Activated T-cell treated with anti-CD3 and anti-CD28 coated beads for 1 hour (primary cell): Measurements from ENCODE around the gene SCAPER.

Experiments used
- DNase-seq: peaks from one replicate; pipeline ENCODE4 v3.0.0-alpha.2; 2020; ENCODE audit warnings: low read depth

Gene SCAPER

DNA sequence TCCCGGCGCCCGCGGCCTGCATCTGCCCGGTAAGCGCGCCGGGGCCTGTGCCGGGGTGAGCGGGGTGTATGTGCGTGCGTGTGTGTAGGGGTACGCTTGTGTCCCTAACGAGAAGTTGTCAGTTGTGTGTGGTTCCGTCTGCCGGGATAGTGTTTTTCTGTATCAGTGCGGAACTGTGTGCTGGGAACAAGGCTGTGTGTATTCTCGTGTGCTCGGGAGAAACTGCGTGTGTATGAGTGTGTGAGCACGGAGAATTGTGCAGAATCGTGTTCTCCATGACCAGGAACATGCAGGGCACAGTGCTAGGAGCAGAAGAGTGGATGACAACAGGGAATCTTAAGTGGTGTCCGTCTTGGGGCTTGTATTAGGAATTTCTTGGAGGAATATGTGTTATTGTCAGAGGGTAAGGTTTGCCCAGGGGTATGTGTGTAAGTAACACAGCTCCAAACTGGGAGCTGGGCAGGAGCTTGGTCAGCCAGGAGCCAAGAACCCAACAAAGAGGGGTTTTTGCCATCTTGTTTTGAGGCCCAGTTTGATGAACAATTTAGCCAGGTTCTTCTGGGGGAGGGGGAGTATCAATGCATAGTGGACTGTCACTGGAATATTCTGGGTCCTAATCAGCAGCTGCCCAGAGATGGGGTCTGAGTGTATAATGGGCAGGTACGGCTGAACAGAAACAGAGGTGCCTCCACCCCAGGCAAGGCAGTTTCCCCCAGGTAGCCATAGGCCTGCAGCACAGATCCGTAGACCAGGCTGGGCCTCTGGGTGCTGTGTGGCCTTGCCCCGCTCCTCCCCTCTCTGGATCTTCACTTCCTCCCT is 566.4 kb downstream of the SCAPER start:
- no peak for DNase-seq

DNA sequence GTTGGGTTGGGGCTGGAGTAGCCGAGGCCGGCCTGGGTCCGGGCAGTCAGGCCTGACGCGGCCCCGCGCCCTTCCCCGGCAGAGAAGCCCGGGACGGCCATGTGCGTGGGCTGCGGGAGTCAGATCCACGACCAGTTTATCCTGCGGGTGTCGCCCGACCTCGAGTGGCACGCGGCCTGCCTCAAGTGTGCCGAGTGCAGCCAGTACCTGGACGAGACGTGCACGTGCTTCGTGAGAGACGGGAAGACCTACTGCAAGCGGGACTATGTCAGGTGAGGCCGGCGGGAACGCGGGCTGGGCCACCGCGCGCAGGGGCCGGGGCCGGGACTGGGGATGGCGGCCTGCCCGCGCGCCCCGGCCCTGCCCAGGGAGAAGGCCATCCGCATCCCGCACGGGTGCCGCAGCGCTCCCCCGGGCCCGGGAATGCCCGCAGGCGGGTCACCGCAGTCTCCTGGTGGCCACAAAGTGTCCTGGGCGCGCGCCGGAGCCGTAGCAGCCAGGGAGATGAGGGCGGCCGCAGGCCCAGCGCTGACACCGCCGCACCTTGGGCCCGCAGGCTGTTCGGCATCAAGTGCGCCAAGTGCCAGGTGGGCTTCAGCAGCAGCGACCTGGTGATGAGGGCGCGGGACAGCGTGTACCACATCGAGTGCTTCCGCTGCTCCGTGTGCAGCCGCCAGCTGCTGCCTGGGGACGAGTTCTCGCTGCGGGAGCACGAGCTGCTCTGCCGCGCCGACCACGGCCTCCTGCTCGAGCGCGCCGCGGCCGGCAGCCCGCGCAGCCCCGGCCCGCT is 567.2 kb downstream of the SCAPER start:
- no peak for DNase-seq

DNA sequence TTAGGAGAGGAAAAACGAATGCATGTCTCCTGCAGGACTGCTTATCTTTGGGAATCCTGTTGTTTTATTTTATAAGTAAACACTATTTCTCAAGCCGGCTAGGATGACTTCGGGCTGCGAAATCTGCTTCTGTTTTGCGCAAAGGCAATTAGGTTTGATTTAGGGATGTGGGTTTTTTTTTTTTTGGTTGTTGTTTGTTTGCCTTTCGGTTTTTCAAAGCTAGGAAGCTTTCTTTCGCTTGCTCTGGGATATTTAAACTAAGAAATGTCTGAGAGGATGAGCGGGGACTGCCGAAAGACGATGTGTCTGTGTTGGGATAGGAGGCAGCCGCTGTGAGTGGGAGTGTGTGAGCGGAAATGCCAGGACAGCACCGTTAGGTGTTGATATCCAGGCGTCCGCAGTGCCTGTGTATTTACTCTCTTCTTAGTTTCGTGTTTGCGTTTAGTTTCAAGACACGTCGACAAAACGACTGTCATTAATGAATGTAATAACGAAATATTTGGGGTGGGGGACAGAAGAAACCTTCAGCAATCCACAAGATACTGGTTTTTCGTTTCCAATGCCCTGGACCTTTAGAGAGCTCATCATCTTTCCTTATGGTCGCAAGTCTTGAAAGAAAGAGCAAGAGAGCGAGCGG is 568.0 kb downstream of the SCAPER start:
- DNase-seq = no peak

DNA sequence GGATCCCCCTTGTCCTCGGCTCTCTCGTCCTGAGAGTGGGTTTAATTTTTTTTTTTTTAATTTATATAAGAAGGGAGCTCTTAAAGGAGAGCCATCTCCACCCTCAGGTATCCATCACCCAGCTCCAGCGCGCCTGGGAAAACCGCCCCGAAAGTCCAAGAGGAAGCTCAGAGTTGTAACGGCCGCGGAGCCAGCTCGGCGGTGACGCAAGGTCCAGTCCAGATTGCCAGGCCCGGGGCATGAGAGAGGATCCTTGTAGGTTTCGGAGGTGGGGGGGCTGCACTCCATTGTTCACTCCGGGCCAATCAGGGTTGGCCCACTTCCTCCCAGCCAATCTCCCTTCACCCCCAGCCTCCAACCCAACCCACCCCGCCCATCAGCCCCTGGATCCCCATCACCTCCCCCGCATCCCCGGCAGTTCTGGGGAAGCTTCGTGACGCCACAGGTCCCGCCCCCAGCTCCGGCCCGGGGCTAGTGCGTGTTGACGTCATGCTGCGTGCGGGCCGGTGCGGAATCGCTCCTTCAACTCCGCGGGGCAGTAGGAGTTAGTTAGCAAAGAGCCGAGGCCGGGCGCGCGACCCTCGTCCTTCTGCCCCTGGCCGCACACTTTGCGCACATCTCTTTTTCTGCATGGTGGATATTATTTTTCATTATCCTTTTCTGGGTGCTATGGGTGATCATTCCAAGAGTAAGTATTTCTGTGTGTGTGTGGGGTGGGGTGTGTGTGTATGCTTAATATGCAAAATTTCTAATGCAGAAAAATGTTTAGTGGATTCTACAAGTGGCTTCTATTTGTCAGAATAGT is 568.7 kb downstream of the SCAPER start, which contains the start of gene ISL2:
ISL2 (plus strand) TSS at position 520 of the 805 bp plus-strand sequence; CDS start at position 631, 111 bp downstream.
- DNase-seq = no peak

DNA sequence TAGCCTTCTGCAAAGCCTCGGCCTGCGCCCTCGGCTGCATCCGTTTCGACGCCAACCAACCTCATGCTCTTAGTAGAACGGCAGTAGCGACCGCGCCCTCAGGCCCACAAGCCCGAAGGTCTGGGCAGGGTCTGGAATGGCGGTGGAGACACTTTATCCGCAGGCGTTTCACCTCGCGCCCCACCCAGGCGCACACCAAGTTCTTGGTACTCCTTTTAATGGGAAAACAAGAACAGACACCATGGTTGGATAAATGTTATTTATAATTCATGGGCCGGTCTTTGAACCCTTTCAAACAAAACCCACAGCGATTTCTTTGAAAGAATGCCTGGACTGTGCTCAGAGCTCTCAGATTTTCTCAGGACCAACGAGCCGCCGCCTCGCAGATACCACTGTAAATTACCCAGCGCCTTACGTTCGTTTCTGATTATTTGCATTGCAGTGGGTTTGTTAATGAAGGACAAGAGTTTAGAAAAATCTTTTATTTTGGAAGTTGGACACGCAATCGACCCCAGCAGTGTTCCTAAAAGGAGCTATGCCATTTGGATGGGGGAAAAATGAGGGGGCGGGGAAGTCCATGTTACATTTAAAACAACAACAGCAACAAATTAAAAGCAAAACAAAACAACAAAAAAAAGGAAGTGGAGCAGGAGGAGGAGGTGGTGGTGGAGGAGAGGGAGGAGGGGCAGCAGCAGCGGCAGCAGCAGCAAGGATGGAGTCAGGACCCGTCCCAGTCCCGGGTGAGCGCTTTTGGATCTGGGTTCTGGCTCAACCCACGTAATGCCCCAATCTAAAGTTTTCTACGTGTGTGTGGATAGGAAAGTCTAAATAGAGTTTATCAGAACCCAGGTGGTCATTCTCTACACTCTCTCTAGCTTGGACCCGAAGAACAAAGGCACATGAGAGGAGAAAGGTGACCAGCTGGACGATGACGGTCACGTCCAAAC is 569.6 kb downstream of the SCAPER start:
- no peak for DNase-seq

DNA sequence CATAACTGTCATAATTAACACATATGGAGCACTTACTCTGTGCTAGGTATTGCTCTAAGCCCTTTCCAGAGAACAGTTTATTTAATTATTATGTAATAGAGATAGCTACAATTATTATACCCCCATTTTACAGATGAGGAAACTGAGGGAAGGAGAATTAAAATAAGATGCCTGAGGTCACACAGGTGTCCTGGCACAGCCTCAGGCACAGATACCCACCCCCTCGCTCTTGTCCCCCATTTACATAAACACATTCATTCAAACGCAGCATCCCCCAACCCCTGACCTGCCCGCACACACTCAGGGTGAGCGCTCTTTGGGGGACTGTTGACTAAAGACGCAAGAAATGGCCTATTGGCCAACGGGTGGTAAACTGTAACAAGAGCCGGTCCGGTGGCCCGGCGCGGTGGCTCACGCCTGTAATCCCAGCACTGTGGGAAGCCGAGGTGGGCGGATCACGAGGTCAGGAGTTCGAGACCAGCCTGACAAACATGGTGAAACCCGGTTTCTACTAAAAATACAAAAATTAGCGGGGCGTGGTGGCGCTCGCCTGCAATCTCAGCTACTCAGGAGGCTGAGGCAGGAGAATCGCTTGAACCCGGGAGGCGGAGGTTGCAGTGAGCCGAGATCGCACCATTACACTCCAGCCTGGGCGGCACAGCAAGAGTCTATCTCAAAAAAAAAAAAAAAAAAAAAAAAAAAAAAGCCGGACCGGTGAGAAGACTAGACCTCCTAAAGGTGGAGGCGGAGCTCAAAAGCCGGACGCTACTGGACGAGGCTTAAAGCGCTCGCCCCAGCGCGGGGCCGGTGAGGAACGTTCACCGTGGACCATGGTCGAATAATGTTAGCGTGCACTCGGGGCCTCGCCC is 570.5 kb downstream of the SCAPER start:
- no peak for DNase-seq

DNA sequence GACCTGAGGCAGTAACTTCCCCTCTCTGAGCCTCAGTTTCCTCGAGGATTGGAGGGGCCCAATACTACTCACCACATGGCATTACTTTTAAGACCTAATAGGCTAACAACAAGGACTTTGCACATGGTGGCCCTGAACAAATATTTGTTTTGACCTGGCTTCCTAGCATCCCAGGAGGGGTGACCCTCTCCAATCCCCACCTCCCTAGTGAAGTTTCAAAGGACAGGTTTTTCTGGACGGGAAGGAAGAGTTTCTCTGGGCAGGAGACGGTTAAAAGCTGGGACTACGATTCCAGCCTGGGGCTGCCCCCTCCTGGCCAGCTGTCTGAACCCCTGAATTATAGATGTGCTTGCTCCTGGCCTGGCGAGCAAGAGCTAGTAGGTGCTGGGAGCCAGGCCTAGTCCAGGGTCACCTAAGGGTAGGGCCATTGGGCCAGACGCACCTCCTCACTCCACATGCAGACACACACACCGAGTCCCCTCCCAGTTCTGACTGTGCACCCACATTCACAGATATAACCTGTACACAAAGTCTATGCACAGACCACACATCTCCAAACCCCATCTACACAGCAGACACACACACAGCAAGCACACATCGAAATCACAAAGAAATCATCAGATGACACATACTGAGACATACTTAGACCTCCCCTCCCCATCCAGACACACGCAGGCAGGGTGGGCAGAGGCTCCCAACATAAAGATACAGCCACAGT is 571.3 kb downstream of the SCAPER start:
- no peak for DNase-seq

DNA sequence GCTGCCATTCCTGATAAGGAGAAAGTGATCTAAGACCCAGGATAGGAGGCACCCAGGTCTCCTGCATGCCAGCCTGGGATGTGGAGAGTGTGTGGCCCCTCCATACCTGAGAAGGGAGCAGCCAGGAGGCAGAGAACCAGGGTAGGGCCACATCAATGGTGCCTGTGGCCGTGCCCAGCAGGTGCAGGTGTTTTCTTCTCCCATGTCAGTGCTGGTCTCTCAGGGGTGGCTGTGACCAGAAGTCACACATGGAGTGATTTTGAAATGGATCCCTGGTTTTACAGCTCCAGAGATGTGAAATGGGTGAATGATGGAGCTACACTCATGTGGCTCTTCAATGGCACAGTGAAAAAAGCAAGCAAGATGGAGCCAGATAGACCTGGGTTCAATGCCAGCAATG is 571.8 kb downstream of the SCAPER start:
- DNase-seq = no peak

DNA sequence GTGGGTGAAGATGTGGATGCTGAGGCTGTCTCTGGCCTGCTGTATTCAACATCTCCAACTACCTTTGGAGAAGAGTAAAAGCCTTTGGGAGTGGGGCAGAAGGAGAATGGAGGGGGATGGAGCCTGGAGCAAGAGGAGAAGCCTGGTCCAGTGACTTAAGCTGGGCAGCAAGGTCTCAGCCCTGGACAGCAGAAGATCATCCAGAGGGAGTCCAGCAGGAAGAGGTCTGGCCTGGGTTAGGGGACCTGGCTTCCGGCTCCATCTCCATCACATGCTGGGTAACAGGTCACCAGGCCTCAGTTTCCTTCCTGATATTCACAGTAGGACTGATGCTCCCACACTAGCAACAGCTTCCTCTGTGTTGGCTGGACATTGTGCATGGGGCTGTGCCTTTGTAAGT is 572.3 kb downstream of the SCAPER start:
- no peak for DNase-seq

DNA sequence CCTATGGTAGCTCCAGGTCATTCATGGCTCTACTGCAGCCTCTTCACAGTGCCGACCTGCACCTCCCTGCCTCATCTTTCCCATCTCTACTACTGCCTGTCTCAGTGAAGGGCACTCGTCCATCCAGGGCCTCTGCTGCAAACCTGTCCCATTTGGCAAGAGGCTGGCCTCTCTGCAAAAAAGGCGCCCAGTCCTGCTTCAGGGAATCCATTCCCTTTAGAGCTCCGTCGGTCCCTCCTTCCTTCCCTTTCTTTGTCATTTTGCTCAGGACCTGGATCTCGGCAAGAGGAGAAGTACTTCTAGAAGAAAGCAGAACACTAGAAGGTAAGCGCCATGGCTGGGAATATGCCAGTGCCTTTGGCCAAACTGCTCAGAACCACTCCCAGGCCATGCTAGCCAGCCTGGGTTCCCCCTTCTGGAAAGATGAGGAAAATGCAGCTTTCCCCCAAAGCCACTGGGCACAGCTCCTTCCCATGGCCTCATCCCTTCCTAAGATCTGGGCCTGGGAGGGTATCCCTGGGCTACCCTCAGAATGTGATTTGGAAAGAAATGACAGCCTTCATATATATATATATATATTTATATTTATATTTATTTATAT is 575.0 kb downstream of the SCAPER start:
- DNase-seq = no peak

DNA sequence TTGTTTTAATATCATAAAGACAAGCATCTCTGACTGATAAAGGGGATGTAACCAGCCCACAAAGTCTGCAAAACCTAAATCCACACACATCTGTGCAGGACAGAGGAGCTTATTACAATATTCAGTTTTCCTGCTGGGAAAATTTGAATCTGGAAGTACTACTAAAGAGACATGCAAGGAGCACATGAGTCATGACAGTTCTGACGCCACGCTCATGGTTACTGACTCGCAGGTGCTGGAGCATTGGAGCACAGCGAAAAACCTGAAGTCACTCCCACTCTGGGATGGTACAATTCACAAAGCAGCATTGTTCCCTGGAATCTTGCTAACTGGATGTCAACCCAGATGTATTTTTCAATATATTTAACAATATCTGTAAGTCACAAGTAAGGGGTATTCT is 576.2 kb downstream of the SCAPER start:
- DNase-seq = no peak

DNA sequence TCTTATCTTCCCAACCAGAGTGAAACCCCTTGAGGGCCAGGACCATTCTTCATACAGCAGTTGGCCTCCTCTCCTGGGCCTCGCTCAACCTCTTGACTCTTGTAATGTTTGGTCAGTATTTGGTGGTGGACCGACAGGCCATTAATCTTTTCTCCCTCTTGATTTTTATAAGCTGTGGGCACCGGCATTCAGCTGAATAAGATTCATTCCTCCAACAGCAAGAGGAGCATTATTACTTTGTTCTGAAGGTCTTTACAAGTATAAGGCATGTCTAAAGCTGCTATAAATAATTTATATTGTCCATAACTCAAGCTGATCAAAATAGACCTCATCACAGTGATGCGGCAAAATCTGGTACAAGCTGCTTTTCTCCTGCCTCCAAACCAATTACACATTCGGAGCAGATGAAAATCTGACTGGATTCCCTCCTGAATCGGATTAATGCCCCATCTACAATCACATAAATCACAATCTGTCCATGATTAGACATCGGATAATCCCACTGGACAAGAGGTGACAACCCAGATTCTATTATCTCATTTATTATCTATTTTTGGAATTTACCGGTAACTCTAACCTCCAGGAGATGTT is 576.9 kb downstream of the SCAPER start:
- no peak for DNase-seq

DNA sequence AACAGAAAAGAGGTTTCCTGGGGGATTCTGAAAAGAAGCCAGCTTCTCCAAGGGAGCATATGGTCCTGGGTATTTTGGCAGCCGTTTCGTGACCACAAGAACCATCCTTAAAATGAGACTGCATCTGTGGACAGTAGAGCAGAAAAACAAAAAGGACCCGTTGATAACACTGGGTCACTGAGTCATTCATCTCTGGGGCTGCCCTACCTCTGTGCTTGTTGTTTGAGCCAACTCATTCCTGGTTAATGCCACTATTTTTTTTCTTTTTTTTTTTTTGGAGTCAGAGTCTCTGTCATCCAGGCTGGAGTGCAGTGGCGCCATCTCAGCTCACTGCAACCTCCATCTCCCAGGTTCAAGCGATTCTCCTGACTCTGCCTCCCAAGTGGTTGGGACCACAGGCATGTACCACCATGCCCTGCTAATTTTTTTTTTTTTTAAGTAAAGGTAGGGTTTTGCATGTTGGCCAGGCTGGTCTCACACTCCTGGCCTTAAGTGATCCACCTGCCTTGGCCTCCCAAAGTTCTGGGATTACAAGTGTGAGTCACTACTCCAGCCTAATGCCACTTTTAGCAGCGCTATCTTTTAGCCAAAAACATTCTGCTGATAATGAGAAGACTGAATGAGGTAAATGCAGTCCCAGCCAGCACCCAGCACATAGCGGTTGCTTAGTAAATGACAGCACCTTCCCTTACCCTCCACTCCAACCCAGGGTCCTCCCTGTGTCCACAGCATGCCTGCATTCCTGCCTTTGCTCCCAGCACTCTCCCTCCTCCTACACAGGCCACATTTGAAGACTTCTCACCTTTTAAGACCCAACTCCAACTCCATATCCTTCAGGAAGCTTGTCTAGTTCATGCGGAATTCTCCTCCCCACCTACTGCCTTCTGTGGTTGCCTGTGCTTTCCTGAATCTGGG is 577.7 kb downstream of the SCAPER start:
- DNase-seq = no peak

DNA sequence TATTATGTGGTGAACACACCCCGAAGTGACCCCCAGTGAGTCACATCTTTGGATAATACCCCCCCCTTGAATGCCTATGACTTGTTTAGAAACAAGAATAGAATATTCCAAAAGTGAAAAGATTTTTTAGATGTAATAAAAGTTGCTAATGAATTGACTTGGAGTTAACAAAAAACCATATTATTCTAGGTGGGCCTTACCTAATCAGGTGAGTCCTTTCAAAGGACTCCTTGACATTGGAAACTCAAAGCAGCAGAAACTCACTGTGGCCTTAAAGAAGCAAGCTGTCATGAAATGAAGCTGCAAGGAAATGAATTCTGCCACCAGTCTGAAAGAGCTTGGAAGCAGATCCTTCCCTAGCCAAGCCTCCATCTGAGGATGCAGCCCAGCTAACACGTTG is 579.4 kb downstream of the SCAPER start:
- no peak for DNase-seq

DNA sequence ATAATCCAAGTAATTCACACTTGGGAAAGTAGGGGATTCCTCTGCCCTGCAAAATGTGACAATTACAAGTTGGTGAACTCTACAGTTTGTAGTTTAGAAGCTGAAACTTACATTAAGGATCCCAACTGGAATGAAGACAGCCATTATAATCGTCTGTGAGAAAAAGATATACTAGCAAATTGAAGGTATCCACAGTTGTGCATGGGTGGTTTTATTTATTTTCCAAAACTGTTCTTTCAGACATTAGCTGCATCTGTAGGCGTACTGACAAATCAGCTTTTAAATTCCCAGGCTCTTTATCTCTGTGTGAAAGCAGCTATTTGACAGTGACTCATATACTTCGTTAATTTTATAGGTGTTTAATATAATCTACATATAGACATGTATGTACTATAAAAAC is 581.1 kb downstream of the SCAPER start:
- no peak for DNase-seq

DNA sequence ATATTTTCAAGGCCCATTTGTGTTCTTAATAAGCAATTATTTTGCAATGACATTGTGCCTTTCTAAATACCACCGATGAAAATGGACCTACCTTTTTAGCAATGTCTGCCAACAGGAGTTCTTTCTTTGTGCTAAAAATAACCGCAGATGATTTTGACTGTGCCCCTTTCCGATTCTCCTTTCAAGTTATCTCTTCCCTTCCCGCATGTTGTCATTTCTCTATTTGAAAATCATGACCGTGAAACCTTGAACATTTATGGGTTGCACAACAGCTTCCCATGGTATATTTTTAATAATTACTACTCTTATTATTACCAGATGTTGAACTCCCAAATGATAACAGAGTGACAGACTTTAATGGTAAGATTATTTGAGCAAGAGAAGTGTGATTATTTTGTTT is 583.5 kb downstream of the SCAPER start:
- DNase-seq = no peak

DNA sequence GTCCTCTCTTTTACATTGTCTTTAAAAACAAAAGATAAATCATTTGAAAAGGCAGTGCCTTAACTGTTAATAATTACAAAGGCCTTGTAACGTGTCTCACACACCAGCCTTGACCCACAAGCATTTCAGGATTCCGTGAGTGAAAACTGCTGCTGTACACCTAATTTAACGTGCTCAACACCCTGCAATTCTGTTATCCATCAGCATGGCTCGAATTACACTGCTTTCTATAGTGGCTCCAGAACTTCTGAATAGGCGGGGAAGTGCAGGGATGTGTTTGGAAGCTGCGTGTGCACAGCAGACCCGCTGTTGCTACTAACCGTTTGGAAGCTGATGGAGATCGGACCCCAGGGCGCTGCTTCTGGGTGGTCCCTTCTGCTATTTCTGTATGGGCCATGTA is 584.0 kb downstream of the SCAPER start:
- no peak for DNase-seq
